GM21381 (cell line): Measurements from ENCODE around the gene DISP3.

Experiments
- ATAC-seq: cut with Tn5 transposase; IDR thresholded peaks from one replicate; pipeline ENCODE4 v1.9.1; 2021; ENCODE audit warnings: mild to moderate bottlenecking, moderate library complexity; ENCODE audit not compliant: unreplicated experiment

Gene DISP3

DNA sequence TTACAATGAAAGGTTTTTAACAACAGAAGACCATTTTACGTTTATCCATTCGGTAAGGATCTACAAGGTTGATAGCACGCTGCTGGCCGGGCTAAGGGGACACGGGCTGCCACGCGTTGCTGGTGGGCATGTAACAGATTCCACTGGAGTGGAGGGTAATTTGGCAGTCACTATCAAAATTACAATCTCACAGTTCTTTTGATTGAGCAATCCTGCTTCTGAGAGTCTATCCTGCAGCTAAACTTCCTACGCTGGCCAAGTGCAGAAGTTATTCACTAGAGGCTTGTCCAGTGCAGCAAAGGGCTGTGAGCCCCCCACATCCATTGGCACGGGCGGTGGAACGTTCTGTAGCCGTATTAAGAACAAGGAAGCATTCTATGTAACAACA is 61.8 kb downstream of the DISP3 start:
- ATAC-seq: no peak

DNA sequence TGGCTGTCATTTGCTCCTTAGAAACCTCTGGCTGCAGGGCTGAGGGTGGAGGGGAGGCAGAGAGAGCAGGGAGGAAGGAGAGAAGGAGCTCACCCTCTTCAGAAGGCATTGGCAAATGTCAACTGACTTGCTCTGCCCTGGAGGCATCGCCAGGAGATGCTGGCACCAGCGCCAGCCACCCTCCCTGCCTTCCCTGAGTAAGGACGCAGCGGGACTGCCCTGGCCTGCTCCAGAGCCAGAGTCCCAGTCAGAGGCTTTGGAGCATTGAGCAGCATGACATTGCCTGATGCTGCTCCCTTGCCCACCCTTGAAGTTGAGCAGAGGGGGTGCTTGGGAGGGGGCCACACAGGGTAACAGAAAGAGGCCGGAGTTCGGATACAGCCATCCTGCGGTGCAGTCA is 62.3 kb downstream of the DISP3 start:
- no peak for ATAC-seq

DNA sequence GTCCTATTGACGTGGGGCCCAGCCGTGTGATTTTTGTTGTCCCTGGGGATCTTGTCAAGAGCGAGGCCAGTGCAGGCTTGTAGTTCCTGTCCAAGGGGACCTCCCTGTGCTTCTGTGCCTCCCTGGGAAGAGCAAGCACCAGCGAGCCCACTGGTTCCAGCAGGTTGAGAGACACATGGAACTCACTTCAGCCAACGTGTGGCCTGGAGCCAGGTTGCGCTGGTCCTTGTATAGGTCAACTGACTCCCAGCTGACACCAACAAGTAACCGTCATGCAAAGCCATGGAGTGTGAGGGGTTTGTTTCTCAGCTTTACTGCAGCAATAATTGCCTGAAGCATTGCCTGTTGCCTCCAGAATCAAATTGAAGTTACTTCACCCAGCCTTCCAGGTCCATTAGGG is 63.0 kb downstream of the DISP3 start:
- ATAC-seq: no peak

DNA sequence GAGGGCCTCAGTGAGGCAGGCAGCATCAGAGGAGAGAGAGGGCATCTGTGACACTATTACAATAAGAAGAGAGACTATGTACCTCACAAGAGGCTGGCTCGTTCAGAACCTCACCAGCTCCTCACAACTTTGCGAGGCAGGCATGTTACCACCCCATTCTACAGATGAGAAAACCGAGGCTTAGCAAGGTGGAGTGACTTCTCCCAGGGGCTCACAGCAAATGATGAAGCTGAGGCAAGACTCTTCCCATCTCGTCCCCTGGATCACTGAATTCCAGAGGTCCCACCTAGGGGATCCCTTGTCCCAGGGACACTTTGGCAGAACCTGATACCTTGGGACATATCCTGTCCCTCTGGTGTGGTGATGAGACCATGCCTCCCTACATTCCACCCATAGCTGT is 64.4 kb downstream of the DISP3 start:
- ATAC-seq: no peak

DNA sequence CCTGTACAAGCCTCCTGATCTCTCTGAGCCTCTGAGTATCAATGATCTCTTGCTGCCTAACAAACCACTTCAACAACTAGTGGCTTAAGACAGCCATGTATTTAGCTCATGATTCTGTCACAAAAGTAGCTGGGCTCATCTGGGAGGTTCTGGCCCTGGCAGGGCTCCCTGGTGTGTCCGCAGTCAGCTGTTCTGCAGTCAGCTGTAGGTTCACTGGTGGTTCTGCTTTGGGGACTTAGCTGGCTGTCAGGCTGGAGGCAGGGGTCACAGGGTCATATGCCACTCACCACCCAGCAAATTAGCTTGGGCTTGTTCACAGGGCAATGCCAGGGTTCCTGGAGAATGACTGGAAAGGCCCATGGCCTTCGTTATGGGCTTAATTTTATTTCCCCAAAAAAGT is 64.8 kb downstream of the DISP3 start:
- no peak for ATAC-seq

DNA sequence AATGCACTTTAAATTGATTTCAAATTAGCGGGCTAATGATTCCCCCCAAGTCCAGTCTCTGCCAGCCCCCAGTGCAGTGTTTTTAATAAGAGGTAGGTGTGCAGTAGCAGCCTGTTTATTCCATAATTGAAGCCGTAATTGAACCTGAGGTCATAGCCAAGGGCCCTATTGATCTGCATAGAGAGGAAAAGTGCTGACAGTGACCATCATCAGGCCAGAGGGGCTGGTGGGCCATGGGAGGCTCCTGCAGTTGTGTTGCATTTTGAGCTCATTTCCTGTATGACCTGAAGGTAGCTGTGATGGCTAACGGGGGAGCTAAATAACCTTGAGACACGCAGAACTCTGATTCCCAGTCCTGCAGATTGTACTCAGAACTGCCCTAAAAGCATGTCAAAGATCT is 67.5 kb downstream of the DISP3 start:
- ATAC-seq: no peak

DNA sequence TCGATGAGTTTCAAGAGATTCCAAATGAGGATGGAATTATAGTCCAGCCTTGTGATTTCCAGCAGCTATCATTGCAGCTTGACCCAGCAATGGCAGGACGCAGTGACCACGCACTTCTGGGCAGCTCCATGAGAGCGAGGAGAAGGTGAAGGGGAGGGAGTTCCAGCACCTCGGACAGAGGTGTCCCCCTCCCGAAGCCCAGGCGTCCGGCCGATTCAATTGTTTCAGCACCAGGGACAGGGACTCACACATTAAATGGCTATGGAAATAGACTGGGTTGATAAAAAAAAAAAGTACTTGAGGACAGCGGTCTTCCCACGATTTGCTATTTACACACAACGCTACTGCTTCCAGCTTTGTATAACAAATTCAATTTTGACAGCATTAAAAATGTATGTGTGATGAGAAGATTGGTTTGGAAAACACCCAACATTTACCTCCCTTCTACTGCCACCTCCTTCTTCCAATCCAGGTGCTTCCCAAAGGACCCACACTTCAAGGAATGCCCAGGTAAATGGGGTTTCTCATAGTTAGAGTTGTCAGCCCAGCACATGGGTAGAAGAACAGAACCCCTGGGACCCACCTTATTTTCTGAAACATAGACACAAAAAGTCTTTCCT is 71.8 kb downstream of the DISP3 start:
- ATAC-seq: no peak

DNA sequence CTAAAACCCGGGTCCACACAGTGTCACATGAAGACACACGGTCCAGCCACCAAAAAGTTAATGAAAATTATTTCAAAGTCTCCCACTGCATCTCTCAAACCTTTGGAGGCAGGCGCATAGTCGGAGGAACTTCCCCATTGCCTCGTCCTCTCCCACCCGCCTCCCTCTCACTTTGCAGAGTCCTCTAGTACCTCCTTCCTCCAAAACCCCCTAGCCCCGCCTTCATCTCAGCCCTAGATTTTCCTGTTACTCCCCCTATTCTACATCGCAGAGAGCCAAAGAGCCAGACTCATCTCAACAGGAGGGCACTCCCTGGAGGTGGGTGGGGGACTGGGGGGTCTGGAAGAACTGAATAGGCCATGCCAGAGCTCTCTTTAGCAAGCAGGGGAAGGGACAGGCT is 79.3 kb downstream of the DISP3 start:
- ATAC-seq: no peak

DNA sequence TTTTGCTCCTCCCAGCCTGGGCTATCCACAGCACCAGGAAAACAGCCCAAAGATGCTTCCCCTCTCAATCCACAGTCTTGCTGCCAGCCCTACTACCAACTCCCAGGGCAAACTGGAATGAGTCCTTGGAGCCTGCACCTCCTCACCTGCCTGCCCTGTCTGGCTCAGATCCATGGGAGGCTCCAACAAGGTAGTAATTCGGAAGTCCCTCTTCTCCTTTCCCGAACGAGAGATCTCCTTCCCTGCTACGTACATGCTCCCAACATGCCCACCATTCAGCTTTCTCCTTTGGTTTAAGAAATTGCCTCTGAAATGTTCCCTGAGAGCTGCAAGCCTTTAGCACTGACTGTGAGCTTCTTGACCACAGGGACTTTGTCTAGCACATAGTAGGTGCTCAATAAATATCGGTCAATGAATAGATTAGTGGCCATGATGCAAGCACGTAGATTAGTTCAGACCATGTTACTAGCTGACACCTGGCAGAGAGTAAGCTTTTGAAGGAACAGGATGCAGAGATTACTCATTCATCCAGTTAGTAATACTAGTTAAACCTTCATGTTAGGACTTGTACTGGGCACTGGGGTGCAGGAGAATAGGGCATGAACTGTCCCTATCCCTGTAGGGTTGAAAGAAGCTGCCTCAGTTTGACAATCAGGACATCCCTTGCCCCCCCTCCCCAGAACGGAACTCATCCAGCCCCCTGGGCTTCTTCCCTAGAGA is 80.1 kb downstream of the DISP3 start:
- no peak for ATAC-seq

DNA sequence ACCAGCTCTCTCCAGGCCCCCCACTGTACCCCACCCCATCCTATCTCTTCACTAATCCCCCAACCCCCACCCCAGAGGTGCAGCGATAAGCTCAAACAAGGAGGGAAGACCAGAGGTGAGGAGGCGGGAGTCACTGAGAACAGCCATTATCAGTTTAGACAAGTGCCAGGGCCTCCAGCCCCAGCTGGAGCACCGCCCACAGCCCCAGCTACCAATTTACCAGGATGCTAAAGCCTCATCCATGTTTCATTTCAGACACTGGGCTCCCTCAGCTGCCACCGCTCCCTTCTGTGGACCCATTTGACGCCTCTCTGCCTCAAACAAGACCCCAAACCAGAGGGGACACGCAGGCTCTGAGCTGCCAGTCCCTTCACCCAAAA is 80.6 kb downstream of the DISP3 start:
- ATAC-seq: no peak

DNA sequence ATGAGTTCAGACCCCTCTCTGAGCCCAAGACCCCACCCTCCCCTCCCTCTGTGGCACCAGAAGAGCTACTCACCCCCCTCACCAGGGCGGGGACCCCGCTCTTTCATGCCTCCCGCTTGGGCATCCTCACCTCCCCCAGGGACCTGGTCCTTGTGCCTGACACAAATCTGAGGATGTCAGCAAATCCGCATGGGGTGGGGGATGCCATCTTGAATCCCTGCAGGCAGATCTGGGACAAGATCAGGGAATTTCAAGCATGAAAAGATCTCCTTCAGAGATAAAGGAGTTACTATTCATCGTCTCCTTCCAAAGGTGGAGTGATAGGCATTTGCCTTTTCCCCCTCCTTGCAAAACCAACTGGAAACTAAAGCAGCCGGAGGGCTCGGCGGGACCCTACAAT is 81.1 kb downstream of the DISP3 start:
- no peak for ATAC-seq

DNA sequence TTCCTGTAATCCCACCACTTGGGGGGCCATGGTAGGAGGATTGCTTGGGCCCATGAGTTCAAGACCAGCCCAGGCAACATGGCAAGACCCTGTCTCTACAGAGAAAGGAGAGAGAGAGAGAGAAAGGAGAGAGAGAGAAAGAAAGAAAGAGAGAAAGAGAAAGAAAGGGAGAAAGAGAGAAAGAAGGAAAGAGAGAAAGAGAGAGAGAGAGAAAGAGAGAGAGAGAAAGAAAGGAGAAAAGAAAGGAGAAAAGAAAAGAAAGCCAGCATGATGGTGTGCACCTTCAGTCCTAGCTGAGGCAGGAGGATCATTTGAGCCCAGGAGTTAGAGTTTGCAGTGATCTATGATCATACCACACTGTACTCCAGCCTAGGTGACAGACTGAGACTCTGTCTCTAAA is 82.8 kb downstream of the DISP3 start:
- ATAC-seq: no peak

DNA sequence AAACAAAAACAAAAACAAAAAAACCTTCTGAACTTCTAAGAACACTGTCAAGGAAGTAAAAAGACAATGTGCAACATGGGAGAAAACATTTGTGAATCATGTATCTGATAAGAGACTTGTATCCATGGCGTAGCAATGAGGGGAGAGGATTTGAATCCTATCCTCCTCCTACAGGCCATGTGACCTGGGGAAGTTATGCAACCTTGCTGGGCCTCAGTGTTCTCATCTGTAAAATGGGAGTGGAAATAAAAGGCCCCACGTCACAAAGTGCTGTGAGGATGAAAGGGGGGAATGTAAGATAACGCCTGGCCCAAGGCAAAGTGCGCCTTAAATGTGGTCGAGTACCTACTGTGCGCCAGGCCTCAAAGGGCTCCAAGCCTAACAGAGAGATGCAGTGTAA is 83.7 kb downstream of the DISP3 start:
- no peak for ATAC-seq

DNA sequence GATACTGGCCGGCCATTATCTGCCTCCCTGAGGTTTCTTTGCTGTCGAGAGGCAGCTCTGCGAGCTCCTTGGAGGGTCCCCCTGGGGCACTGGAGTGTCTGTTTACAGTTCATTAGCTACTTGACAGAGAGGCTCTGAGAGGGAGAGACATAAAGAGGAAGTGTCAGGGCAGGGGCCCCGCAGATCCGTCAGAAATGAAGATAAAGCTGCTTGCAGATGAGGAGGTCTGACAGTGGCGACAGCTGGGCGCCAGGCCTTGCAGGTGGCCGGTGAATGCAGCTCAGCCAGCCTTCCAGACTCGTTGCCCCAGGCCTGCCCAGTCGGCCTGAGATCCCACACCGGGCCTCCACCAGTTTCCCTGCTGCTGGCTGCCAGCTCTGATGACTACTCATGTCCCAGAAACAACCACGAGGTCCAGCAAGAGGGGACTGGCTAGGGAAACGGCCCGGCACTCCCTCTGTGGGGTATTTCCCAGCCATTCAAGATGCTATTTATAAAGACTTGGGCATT is 84.7 kb downstream of the DISP3 start:
- ATAC-seq: no peak

DNA sequence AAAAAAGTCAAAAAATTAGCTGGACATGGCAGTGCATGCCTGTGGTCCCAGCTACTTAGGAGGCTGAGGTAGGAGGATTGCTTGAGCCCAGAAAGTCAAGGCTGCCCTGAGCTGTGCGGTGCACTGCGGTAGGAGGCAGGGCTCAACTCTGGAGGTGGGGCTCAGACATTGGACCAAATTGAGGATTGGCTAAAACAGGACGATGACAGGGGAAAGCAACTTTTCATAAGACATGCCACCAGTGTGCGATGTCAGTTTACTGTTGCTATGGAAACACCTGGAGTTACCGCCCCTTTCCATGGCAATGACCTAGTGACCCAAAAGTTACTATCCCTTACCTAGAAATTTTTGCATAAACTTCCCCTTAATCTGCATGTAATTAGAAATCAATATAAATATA is 85.3 kb downstream of the DISP3 start:
- no peak for ATAC-seq

DNA sequence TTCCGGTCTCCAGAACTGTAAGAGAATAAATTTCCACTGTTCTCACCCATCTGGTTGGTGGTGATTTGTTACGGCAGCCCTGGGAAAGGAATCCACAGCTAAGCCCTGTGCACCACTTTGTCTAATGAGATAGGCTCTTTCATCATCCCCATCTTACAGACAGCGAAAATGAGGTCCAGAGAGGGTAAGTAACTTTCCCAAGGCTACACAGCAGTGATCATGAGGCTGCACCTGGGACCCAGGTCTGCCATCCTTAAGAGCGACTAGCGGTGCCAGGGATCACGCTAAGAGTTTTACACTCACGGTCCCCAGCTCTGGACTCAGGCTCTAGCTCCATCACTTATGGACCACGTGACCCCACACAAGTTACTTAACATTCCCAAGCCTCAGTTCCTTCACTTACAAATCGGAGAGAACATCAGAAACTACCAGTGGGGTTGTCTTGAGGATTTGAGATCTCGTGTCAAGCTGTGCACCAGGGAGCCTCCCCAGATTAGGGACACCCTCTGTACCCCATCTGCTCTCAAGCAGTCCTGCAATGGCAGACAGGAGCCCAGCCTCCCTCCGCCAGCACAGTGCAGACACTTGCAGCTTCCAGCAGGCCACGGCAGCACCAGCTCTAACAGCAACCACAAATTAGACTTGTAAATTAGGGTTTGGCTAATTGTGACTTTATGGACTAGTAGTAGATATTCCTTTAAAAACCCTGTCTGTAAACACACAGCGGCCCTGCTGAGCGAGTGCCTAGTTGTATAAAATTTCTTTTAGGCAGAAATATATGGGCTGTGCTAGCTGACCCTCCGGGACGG is 87.3 kb downstream of the DISP3 start:
- ATAC-seq: no peak

DNA sequence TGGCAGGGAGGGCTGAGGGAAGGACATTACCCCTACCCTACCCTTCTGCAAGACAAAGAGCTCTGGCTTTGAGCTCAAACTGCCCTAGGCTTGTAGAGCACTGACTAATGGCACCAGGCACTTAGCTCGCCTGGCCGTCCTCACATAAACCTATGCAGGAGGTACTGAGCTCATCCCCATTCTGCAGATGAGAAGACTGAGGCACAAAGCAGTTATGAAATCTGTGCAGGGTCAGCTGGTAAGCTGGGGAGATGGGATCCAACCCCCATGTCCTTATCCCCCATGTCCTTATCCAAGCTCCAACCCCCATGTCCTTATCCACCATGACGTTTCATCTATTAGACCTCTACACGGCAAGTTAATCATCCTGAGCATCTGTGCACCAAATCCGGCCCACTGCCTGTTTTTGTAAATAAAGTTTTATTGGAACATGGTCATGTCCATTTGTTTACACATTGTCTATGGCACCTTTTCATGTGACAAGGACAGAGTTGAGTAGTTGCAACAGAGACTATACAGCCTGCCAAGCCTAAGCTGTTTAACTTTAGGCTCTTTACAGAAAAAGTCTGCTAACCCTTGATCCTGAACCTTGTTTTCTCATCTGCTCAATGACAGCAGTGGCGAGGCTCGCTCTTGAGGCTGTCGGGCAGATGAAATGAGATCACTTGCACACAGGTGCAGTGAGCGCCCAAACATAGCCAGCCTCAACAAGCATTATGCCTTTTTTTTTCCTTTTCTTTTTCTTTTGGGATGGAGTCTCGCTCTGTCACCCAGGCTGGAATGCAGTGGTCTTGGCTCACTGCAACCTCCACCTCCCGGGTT is 88.5 kb downstream of the DISP3 start:
- no peak for ATAC-seq

DNA sequence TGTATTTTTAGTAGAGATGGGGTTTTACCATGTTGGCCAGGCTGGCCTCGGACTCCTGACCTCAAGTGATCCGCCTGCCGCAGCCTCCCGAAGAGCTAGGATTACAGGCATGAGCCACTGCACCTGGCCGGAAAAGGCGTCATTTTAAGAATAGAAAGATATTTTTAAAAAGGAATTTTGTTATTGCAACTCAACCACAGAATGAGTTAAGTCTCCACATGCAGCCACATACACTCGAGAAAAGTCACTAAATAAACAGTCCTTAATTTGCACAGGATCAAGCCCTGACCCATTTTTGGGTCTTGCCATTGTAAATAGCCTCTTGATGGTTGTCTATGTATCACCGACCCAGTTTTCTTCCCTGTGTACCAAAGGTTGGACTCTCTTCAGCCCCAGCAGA is 89.7 kb downstream of the DISP3 start:
- ATAC-seq: no peak

DNA sequence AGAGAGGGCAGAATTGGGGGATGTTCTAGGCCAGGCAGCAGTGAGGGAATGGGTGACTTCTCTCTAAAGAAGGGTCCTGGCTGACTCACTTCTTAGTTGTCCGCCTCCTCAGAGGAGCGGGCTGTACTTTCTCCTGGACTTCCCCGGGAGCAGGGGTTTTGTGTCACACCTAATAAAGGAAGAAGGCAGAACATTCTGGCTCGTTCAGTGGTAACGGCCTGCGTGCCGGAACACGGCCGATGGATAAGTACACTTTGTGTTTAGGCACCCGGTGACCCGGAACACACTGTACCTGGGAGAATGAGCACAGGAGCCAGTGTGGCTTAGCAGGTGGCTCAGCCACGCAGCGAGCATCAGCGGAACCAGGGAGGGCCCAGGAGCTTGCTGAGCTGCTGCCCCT is 90.6 kb downstream of the DISP3 start:
- ATAC-seq: no peak

DNA sequence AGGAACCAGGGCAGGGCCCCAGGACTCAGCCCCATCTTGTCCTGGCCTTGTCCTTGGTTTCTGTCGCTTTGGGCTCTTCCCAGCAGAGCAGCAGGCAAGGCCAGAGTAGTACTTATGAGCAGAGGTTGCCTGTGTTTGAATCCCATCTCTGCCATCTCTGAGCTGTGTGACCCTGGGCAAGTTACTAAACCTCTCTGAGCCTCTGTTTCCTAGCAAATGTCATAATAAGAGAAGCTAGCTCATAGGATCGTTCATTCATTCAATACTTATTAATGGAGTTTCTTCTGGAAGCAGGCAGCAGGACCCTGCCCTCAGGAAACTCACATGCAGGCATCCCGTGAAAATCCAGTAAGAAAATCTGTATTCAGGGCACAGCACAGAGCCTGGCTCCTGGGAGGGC is 91.0 kb downstream of the DISP3 start:
- no peak for ATAC-seq

DNA sequence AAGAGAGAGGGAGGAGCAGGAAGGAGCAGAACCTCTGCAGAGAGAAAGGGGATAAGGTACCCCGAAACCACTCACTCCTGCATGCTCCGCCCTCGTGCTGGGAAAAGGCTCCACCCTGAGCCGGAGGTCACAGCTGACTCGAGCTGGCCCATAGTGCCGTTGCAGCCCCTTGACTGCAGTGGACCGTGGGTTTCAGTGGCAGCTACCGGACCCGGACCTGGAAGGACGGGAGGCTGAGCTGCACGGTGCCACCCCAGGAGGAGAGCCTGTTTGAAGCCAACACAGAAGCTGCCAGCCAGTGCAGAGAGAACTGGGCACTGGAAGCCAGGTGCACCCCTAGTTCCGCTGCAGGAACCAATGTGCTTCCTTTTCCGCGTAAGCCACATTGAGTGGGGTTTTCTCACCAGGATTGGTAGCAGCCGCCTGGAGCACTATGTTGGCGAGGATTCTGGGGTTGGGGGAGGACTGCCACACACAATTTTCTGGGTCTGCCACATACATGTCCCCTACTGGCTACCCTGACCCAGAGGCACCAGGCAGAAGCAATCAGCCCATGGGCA is 91.9 kb downstream of the DISP3 start:
- ATAC-seq: no peak
